ENCODE results near the gene PPP1R9B. TPM values are rescaled to one million over a fixed set of nuclear protein-coding genes. Genes with fewer than 3 reads are reported as not detected.

PPP1R9B gene
- total RNA-seq, 1 experiment from 2014 or later, result 34.7 TPM

GRCh38 chr17:50148226-50149090 is 2.0 kb downstream of the PPP1R9B start:
- DNase-seq (ENCODE audit: low read depth), result no peak
- in situ Hi-C loops (cut with HindIII; ENCODE audit: low pct_unique_long_range_greater_than_20kb, low sequenced_read_pairs), result no loop called here

GRCh38 chr17:50147841-50148225 is 2.6 kb downstream of the PPP1R9B start:
- DNase-seq (ENCODE audit: low read depth), result no peak
- in situ Hi-C loops (cut with HindIII; ENCODE audit: low pct_unique_long_range_greater_than_20kb, low sequenced_read_pairs), result no loop called here

- in situ Hi-C loops (cut with HindIII; ENCODE audit: low pct_unique_long_range_greater_than_20kb, low sequenced_read_pairs), result no loop called here
These were observed 3.4 kb downstream of the PPP1R9B start for GRCh38 chr17:50146927-50147665.

GRCh38 chr17:50146230-50146926 is 4.1 kb downstream of the PPP1R9B start:
- in situ Hi-C loops (cut with HindIII; ENCODE audit: low pct_unique_long_range_greater_than_20kb, low sequenced_read_pairs), result no loop called here
- DNase-seq (ENCODE audit: low read depth), result no peak

More at GRCh38 chr17:50146927-50147665, 3.4 kb downstream of the PPP1R9B start:
- DNase-seq (ENCODE audit: low read depth), result no peak

GRCh38 chr17:50145532-50146229 is 4.8 kb downstream of the PPP1R9B start:
- in situ Hi-C loops (cut with HindIII; ENCODE audit: low pct_unique_long_range_greater_than_20kb, low sequenced_read_pairs), result no loop called here

GRCh38 chr17:50144845-50145531 is 5.5 kb downstream of the PPP1R9B start:
- in situ Hi-C loops (cut with HindIII; ENCODE audit: low pct_unique_long_range_greater_than_20kb, low sequenced_read_pairs), result no loop called here
- DNase-seq (ENCODE audit: low read depth), result no peak

More at GRCh38 chr17:50145532-50146229, 4.8 kb downstream of the PPP1R9B start:
- DNase-seq (ENCODE audit: low read depth), result no peak

GRCh38 chr17:50144355-50144754 is 6.1 kb downstream of the PPP1R9B start:
- in situ Hi-C loops (cut with HindIII; ENCODE audit: low pct_unique_long_range_greater_than_20kb, low sequenced_read_pairs), result no loop called here

GRCh38 chr17:50143461-50144176 is 6.9 kb downstream of the PPP1R9B start:
- no peak for DNase-seq (ENCODE audit: low read depth)
- in situ Hi-C loops (cut with HindIII; ENCODE audit: low pct_unique_long_range_greater_than_20kb, low sequenced_read_pairs), result no loop called here

More at GRCh38 chr17:50144355-50144754, 6.1 kb downstream of the PPP1R9B start:
- DNase-seq (ENCODE audit: low read depth), result no peak

GRCh38 chr17:50141745-50142110 is 8.7 kb downstream of the PPP1R9B start:
- in situ Hi-C loops (cut with HindIII; ENCODE audit: low pct_unique_long_range_greater_than_20kb, low sequenced_read_pairs), result no loop called here
- DNase-seq (ENCODE audit: low read depth), result no peak

GRCh38 chr17:50141026-50141744 is 9.3 kb downstream of the PPP1R9B start:
- in situ Hi-C loops (cut with HindIII; ENCODE audit: low pct_unique_long_range_greater_than_20kb, low sequenced_read_pairs), result no loop called here
- no peak for DNase-seq (ENCODE audit: low read depth)

GRCh38 chr17:50139950-50140885 is 10.3 kb downstream of the PPP1R9B start:
- in situ Hi-C loops (cut with HindIII; ENCODE audit: low pct_unique_long_range_greater_than_20kb, low sequenced_read_pairs), result no loop called here
- DNase-seq (ENCODE audit: low read depth), result no peak

- no peak for DNase-seq (ENCODE audit: low read depth)
- in situ Hi-C loops (cut with HindIII; ENCODE audit: low pct_unique_long_range_greater_than_20kb, low sequenced_read_pairs), result no loop called here
These were observed 11.2 kb downstream of the PPP1R9B start for GRCh38 chr17:50139185-50139783.

- in situ Hi-C loops (cut with HindIII; ENCODE audit: low pct_unique_long_range_greater_than_20kb, low sequenced_read_pairs), result no loop called here
- no peak for DNase-seq (ENCODE audit: low read depth)
These were observed 13.4 kb downstream of the PPP1R9B start for GRCh38 chr17:50137042-50137441.

- DNase-seq (ENCODE audit: low read depth), result no peak
These were observed 14.3 kb downstream of the PPP1R9B start for GRCh38 chr17:50136096-50136687.

More at GRCh38 chr17:50136096-50136687, 14.3 kb downstream of the PPP1R9B start:
- in situ Hi-C loops (cut with HindIII; ENCODE audit: low pct_unique_long_range_greater_than_20kb, low sequenced_read_pairs), result no loop called here
